ENCODE measurements around the gene DISP2. TPM values are rescaled to one million over a fixed set of nuclear protein-coding genes. Genes with fewer than 3 reads are reported as not detected.
A peak's percentile ranks its signal among the peaks of the same experiment; 100 is the strongest.

Gene DISP2
- total RNA-seq, 6 donors from 2014 or later, result under 0.01 to 3.5 (median 0.13) TPM

DNA sequence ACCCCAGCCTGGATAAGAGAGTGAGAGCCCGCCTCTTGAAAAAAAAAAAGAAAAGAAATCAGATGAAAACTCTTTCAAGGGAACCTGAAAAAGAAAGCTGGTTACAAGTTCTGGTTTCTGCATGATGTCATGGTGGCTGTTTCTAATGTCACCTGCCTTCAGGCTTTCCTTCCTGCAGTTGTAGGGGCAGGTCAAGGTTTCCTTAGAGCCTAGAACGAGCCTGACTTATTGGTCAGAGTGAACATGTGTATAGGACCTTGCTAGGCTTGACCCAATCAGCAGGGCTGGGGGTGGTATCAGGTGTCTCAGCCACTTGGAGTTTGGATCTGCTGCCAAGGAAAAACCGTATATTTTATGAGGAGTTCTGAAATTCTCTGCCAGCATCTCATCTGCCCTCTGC is 51.3 kb downstream of the DISP2 start:
- Histone ChIP-seq H3K36me3 (peaks cover 8 to 61% (median 45%) of the 10 kb centered on the region in 4 donors), H3K27ac (no peak overlapping the region), H3K4me1 (peaks cover 21 to 29% (median 24%) of the 10 kb centered on the region in 4 donors), H3K27me3 (no peaks in the 10 kb centered on the region), H3K4me3 (no peak overlapping the region), H3K9me3 (no peaks in the 10 kb centered on the region)
- ATAC-seq (ENCODE audit: low FRiP score in 2 of 2), result no peak
- WGBS, 2 donors, result 72 to 77% methylated on average over 3 of the region's 3 CpGs
- DNase-seq, result no peak
- TF ChIP-seq POLR2AphosphoS5 (IDR thresholded peaks at IDR 0.05) (no peak), POLR2A (IDR thresholded peaks at IDR 0.05) (no peak), EP300 (IDR thresholded peaks at IDR 0.05) (no peak)
- TF ChIP-seq, protein P1, sequence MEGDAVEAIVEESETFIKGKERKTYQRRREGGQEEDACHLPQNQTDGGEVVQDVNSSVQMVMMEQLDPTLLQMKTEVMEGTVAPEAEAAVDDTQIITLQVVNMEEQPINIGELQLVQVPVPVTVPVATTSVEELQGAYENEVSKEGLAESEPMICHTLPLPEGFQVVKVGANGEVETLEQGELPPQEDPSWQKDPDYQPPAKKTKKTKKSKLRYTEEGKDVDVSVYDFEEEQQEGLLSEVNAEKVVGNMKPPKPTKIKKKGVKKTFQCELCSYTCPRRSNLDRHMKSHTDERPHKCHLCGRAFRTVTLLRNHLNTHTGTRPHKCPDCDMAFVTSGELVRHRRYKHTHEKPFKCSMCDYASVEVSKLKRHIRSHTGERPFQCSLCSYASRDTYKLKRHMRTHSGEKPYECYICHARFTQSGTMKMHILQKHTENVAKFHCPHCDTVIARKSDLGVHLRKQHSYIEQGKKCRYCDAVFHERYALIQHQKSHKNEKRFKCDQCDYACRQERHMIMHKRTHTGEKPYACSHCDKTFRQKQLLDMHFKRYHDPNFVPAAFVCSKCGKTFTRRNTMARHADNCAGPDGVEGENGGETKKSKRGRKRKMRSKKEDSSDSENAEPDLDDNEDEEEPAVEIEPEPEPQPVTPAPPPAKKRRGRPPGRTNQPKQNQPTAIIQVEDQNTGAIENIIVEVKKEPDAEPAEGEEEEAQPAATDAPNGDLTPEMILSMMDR (IDR thresholded peaks at IDR 0.05), result no peak

DNA sequence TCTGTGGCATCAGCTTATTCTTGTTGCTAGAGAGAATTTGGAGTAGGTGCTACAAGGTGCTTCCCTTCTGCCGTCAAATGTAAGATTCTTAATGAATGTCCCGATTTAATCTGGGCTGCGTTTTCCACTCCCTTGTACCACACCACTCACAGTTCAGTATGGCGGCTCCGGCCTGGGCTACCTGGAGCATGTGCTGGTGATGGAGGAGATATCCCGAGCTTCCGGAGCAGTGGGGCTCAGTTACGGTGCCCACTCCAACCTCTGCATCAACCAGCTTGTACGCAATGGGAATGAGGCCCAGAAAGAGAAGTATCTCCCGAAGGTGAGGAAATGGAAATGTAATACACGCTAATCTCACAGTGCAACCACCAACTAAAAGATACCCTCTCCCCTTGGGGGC is 52.5 kb downstream of the DISP2 start:
- ATAC-seq (ENCODE audit: low FRiP score in 2 of 2) (no peak), DNase-seq (no peak)
- 93 to 95% methylated on average over 11 of the region's 11 CpGs for WGBS, 2 donors
- Histone ChIP-seq H3K27me3 (no peaks in the 10 kb centered on the region), H3K27ac (no peak overlapping the region), H3K9me3 (no peaks in the 10 kb centered on the region), H3K4me3 (no peak overlapping the region), H3K4me1 (peaks cover 13 to 21% (median 15%) of the 10 kb centered on the region in 4 donors), H3K36me3 (peaks cover 15 to 72% (median 55%) of the 10 kb centered on the region in 4 donors)
- TF ChIP-seq POLR2AphosphoS5 (IDR thresholded peaks at IDR 0.05) (no peak), EP300 (IDR thresholded peaks at IDR 0.05) (no peak), POLR2A (IDR thresholded peaks at IDR 0.05) (no peak)
- TF ChIP-seq, protein P1 (IDR thresholded peaks at IDR 0.05), result no peak

DNA sequence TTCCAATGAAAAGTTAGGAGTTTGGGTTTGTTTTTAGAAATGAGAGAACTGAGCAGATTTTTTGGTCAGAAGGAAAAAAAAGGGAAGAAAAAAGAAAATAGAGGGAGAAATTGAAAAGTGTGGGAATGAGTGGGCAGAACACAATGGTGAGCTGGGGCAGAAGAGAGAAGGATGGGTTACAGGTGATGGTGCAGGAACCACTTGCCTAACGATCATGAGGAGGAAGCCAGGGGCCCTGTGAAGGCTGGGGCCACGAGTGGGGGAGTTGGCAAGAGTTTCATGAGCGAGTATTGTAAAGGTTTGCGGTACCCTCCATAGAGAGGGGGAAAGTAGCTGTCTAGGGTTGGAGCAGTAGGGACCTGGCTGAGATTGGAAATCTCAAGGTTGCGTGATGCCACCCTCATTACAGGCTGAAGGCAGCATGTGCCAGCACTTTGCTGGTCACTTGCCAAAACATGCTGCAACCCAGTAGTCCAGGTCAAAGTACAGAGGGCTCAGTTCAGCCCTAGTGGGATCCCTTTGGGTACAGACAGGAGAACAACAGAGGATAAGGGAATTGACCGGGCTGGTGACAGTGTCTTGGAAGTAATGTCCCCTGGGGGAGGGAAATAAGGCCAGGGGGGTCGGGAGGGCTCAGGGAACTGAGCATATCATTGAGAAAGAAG is 54.2 kb downstream of the DISP2 start:
- no peaks in the 10 kb centered on the region for H3K27me3 ChIP-seq
- no peak overlapping the region for H3K4me3 ChIP-seq
- peaks cover under 1 to 7% (median 2%) of the 10 kb centered on the region in 4 donors for H3K4me1 ChIP-seq
- TF ChIP-seq POLR2AphosphoS5 (IDR thresholded peaks at IDR 0.05) (no peak), POLR2A (IDR thresholded peaks at IDR 0.05) (no peak), EP300 (IDR thresholded peaks at IDR 0.05) (no peak)
- TF ChIP-seq, protein P1 (IDR thresholded peaks at IDR 0.05), result no peak
- peaks cover 25 to 88% (median 70%) of the 10 kb centered on the region in 4 donors for H3K36me3 ChIP-seq
- ATAC-seq (ENCODE audit: low FRiP score in 2 of 2) (no peak), DNase-seq (no peak)
- WGBS, 2 donors, result 87% methylated on average over 7 of the region's 7 CpGs
- no peaks in the 10 kb centered on the region for H3K9me3 ChIP-seq
- no peak overlapping the region for H3K27ac ChIP-seq

DNA sequence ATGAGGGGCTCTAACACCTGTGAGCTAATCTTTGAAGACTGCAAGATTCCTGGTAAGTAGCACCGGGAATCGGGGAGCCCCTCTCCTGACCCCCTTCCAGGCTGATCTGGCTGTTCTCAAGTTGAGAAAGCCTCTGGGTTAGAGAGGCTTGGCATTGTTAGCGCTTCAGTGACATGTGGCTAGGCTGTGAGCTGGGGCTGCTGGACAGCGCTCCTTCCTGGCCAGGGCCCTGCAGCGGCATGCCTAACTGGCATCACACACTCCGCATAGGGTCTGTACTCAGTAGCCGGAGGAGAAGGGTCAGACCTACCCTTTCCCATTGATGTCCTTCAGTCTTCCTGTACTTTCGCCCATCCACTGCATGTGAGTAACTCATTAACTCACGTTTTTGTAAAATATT is 55.0 kb downstream of the DISP2 start:
- 92 to 94% methylated on average over 7 to 9 of the region's 9 CpGs for WGBS, 2 donors
- peaks cover 25 to 96% (median 68%) of the 10 kb centered on the region in 4 donors for H3K36me3 ChIP-seq
- H3K9me3 ChIP-seq, result no peaks in the 10 kb centered on the region
- TF ChIP-seq, protein P1 (IDR thresholded peaks at IDR 0.05), result no peak
- TF ChIP-seq POLR2A (IDR thresholded peaks at IDR 0.05) (no peak), POLR2AphosphoS5 (IDR thresholded peaks at IDR 0.05) (no peak), EP300 (IDR thresholded peaks at IDR 0.05) (no peak)
- ATAC-seq (ENCODE audit: low FRiP score in 2 of 2) (no peak), DNase-seq (no peak)
- H3K27ac ChIP-seq, result no peak overlapping the region
- no peaks in the 10 kb centered on the region for H3K4me1 ChIP-seq
- no peaks in the 10 kb centered on the region for H3K27me3 ChIP-seq
- H3K4me3 ChIP-seq, result no peak overlapping the region

DNA sequence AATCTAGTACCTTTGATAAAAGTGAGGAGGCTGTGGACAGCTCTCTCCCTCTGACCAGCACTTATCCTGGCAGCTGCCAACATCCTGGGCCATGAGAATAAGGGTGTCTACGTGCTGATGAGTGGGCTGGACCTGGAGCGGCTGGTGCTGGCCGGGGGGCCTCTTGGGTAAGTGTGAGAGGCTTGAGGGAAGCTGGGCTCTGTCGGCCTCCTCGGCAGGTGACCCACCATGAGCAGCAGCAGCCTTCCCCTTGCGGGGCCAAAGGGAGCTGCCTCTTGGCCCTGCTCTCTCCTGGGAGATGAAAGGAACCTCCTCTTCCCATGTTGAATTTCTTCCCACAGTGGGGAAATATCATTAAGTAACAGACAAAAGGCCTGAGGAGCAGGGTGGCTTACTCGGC is 56.8 kb downstream of the DISP2 start:
- Histone ChIP-seq H3K36me3 (peaks cover 25 to 89% (median 75%) of the 10 kb centered on the region in 4 donors), H3K27me3 (no peaks in the 10 kb centered on the region)
- 89 to 90% methylated on average over 2 to 7 of the region's 7 CpGs for WGBS, 2 donors

More for the DNA sequence above, 56.8 kb downstream of the DISP2 start:
- Histone ChIP-seq H3K4me1 (no peaks in the 10 kb centered on the region), H3K4me3 (no peak overlapping the region), H3K27ac (no peak overlapping the region), H3K9me3 (no peaks in the 10 kb centered on the region)
- no peak for ATAC-seq (ENCODE audit: low FRiP score in 2 of 2)
- DNase-seq, result peak in 1 of 2 donors; percentile 49
- TF ChIP-seq POLR2A (IDR thresholded peaks at IDR 0.05), result no peak
